ENCODE data around the gene EXOC4.

Gene EXOC4

GRCh38 chr7:133690740-133691139 lies 437.9 kb downstream of the EXOC4 start:
- Histone ChIP-seq H3K4me3 (ENCODE audit: low read length) (no peak overlapping the region), H3K9me3 (ENCODE audit: insufficient read depth, low read depth, low read length) (no peaks in the 10 kb centered on the region), H3K36me3 (ENCODE audit: insufficient read depth, low read length) (no peaks in the 10 kb centered on the region), H3K27me3 (ENCODE audit: insufficient read depth, low read length) (no peaks in the 10 kb centered on the region), H3K27ac (ENCODE audit: low read depth, low read length) (no peak overlapping the region), H3K4me1 (ENCODE audit: insufficient read depth, low read length) (no peaks in the 10 kb centered on the region; the same call in 1 of the 2 replicates), H3K9ac (ENCODE audit: low read depth, low read length) (no peak overlapping the region)
- WGBS, result 93% methylated on average over 4 of the region's 4 CpGs

- Histone ChIP-seq H3K36me3 (ENCODE audit: insufficient read depth, low read length) (no peaks in the 10 kb centered on the region), H3K9ac (ENCODE audit: low read depth, low read length) (no peak overlapping the region), H3K27me3 (ENCODE audit: insufficient read depth, low read length) (no peaks in the 10 kb centered on the region), H3K4me1 (ENCODE audit: insufficient read depth, low read length) (peaks cover 3% of the 10 kb centered on the region; the same call in 1 of the 2 replicates), H3K27ac (ENCODE audit: low read depth, low read length) (no peak overlapping the region), H3K4me3 (ENCODE audit: low read length) (no peak overlapping the region), H3K9me3 (ENCODE audit: insufficient read depth, low read depth, low read length) (no peaks in the 10 kb centered on the region)
- 95% methylated on average over 4 of the region's 4 CpGs for WGBS
Measured at GRCh38 chr7:133691727-133692610, 439.1 kb downstream of the EXOC4 start.

GRCh38 chr7:133693281-133693680 lies 440.4 kb downstream of the EXOC4 start:
- Histone ChIP-seq H3K4me1 (ENCODE audit: insufficient read depth, low read length) (peaks cover 6% of the 10 kb centered on the region; the same call in 1 of the 2 replicates), H3K27ac (ENCODE audit: low read depth, low read length) (no peak overlapping the region), H3K27me3 (ENCODE audit: insufficient read depth, low read length) (no peaks in the 10 kb centered on the region), H3K9me3 (ENCODE audit: insufficient read depth, low read depth, low read length) (no peaks in the 10 kb centered on the region), H3K9ac (ENCODE audit: low read depth, low read length) (no peak overlapping the region), H3K36me3 (ENCODE audit: insufficient read depth, low read length) (no peaks in the 10 kb centered on the region), H3K4me3 (ENCODE audit: low read length) (no peak overlapping the region)
- 92% methylated on average over 5 of the region's 5 CpGs for WGBS

GRCh38 chr7:133696056-133696455 lies 443.2 kb downstream of the EXOC4 start:
- Histone ChIP-seq H3K4me3 (ENCODE audit: low read length) (no peak overlapping the region), H3K27ac (ENCODE audit: low read depth, low read length) (no peak overlapping the region), H3K4me1 (ENCODE audit: insufficient read depth, low read length) (peaks cover 6% of the 10 kb centered on the region; the same call in 1 of the 2 replicates), H3K9me3 (ENCODE audit: insufficient read depth, low read depth, low read length) (no peaks in the 10 kb centered on the region), H3K9ac (ENCODE audit: low read depth, low read length) (no peak overlapping the region), H3K27me3 (ENCODE audit: insufficient read depth, low read length) (no peaks in the 10 kb centered on the region), H3K36me3 (ENCODE audit: insufficient read depth, low read length) (no peaks in the 10 kb centered on the region)
- WGBS, result 88% methylated on average over 4 of the region's 4 CpGs

GRCh38 chr7:133697585-133697984 lies 444.7 kb downstream of the EXOC4 start:
- no peaks in the 10 kb centered on the region for H3K36me3 ChIP-seq (ENCODE audit: insufficient read depth, low read length)
- 93% methylated on average over 4 of the region's 4 CpGs for WGBS
- no peaks in the 10 kb centered on the region for H3K9me3 ChIP-seq (ENCODE audit: insufficient read depth, low read depth, low read length)
- H3K4me1 ChIP-seq (ENCODE audit: insufficient read depth, low read length), result peaks cover 6% of the 10 kb centered on the region; the same call in 1 of the 2 replicates
- no peak overlapping the region for H3K9ac ChIP-seq (ENCODE audit: low read depth, low read length)
- no peak overlapping the region for H3K27ac ChIP-seq (ENCODE audit: low read depth, low read length)
- H3K27me3 ChIP-seq (ENCODE audit: insufficient read depth, low read length), result no peaks in the 10 kb centered on the region
- H3K4me3 ChIP-seq (ENCODE audit: low read length), result no peak overlapping the region

- WGBS, result 88% methylated on average over 6 of the region's 6 CpGs
- Histone ChIP-seq H3K4me3 (ENCODE audit: low read length) (no peak overlapping the region), H3K9ac (ENCODE audit: low read depth, low read length) (no peak overlapping the region), H3K27ac (ENCODE audit: low read depth, low read length) (no peak overlapping the region), H3K36me3 (ENCODE audit: insufficient read depth, low read length) (no peaks in the 10 kb centered on the region), H3K9me3 (ENCODE audit: insufficient read depth, low read depth, low read length) (no peaks in the 10 kb centered on the region), H3K4me1 (ENCODE audit: insufficient read depth, low read length) (peaks cover 6% of the 10 kb centered on the region; the same call in 1 of the 2 replicates), H3K27me3 (ENCODE audit: insufficient read depth, low read length) (no peaks in the 10 kb centered on the region)
Measured at GRCh38 chr7:133698127-133698526, 445.2 kb downstream of the EXOC4 start.

- no peak overlapping the region for H3K9ac ChIP-seq (ENCODE audit: low read depth, low read length)
- no peaks in the 10 kb centered on the region for H3K9me3 ChIP-seq (ENCODE audit: insufficient read depth, low read depth, low read length)
- no peaks in the 10 kb centered on the region for H3K36me3 ChIP-seq (ENCODE audit: insufficient read depth, low read length)
- 92% methylated on average over 4 of the region's 4 CpGs for WGBS
- peaks cover 6% of the 10 kb centered on the region; the same call in 1 of the 2 replicates for H3K4me1 ChIP-seq (ENCODE audit: insufficient read depth, low read length)
- H3K27me3 ChIP-seq (ENCODE audit: insufficient read depth, low read length), result no peaks in the 10 kb centered on the region
- no peak overlapping the region for H3K27ac ChIP-seq (ENCODE audit: low read depth, low read length)
- no peak overlapping the region for H3K4me3 ChIP-seq (ENCODE audit: low read length)
Measured at GRCh38 chr7:133699386-133699785, 446.5 kb downstream of the EXOC4 start.

GRCh38 chr7:133702078-133702477 lies 449.2 kb downstream of the EXOC4 start:
- H3K27ac ChIP-seq (ENCODE audit: low read depth, low read length), result no peak overlapping the region
- no peak overlapping the region for H3K9ac ChIP-seq (ENCODE audit: low read depth, low read length)
- H3K9me3 ChIP-seq (ENCODE audit: insufficient read depth, low read depth, low read length), result no peaks in the 10 kb centered on the region
- H3K4me1 ChIP-seq (ENCODE audit: insufficient read depth, low read length), result peaks cover 3% of the 10 kb centered on the region; the same call in 1 of the 2 replicates
- no peak overlapping the region for H3K4me3 ChIP-seq (ENCODE audit: low read length)
- H3K36me3 ChIP-seq (ENCODE audit: insufficient read depth, low read length), result no peaks in the 10 kb centered on the region
- 78% methylated on average over 5 of the region's 7 CpGs for WGBS
- no peaks in the 10 kb centered on the region for H3K27me3 ChIP-seq (ENCODE audit: insufficient read depth, low read length)

GRCh38 chr7:133702960-133703359 lies 450.1 kb downstream of the EXOC4 start:
- H3K27ac ChIP-seq (ENCODE audit: low read depth, low read length), result no peak overlapping the region
- peaks cover 2% of the 10 kb centered on the region; the same call in 1 of the 2 replicates for H3K4me1 ChIP-seq (ENCODE audit: insufficient read depth, low read length)

GRCh38 chr7:133703547-133703946 lies 450.7 kb downstream of the EXOC4 start:
- 87% methylated on average over 3 of the region's 4 CpGs for WGBS
- Histone ChIP-seq H3K27ac (ENCODE audit: low read depth, low read length) (no peak overlapping the region), H3K36me3 (ENCODE audit: insufficient read depth, low read length) (no peaks in the 10 kb centered on the region), H3K27me3 (ENCODE audit: insufficient read depth, low read length) (no peaks in the 10 kb centered on the region), H3K4me1 (ENCODE audit: insufficient read depth, low read length) (no peaks in the 10 kb centered on the region), H3K4me3 (ENCODE audit: low read length) (no peak overlapping the region), H3K9me3 (ENCODE audit: insufficient read depth, low read depth, low read length) (no peaks in the 10 kb centered on the region), H3K9ac (ENCODE audit: low read depth, low read length) (no peak overlapping the region)

More at GRCh38 chr7:133702960-133703359, 450.1 kb downstream of the EXOC4 start:
- 96% methylated on average over 2 of the region's 2 CpGs for WGBS
- no peak overlapping the region for H3K9ac ChIP-seq (ENCODE audit: low read depth, low read length)
- no peak overlapping the region for H3K4me3 ChIP-seq (ENCODE audit: low read length)
- no peaks in the 10 kb centered on the region for H3K9me3 ChIP-seq (ENCODE audit: insufficient read depth, low read depth, low read length)
- H3K27me3 ChIP-seq (ENCODE audit: insufficient read depth, low read length), result no peaks in the 10 kb centered on the region
- H3K36me3 ChIP-seq (ENCODE audit: insufficient read depth, low read length), result no peaks in the 10 kb centered on the region

GRCh38 chr7:133704453-133704852 lies 451.6 kb downstream of the EXOC4 start:
- WGBS, result 96% methylated on average over 2 of the region's 2 CpGs
- H3K9me3 ChIP-seq (ENCODE audit: insufficient read depth, low read depth, low read length), result no peaks in the 10 kb centered on the region

More at GRCh38 chr7:133704453-133704852, 451.6 kb downstream of the EXOC4 start:
- Histone ChIP-seq H3K4me3 (ENCODE audit: low read length) (no peak overlapping the region), H3K36me3 (ENCODE audit: insufficient read depth, low read length) (no peaks in the 10 kb centered on the region), H3K27ac (ENCODE audit: low read depth, low read length) (no peak overlapping the region), H3K4me1 (ENCODE audit: insufficient read depth, low read length) (no peaks in the 10 kb centered on the region), H3K27me3 (ENCODE audit: insufficient read depth, low read length) (no peaks in the 10 kb centered on the region), H3K9ac (ENCODE audit: low read depth, low read length) (no peak overlapping the region)
